ENCODE results near the gene SLX1A.
"Not testable (repeated sequence)": the region's sequence is repeated elsewhere in the genome, so short reads cannot be mapped to it uniquely, and the experiment has no call there.

DNA sequence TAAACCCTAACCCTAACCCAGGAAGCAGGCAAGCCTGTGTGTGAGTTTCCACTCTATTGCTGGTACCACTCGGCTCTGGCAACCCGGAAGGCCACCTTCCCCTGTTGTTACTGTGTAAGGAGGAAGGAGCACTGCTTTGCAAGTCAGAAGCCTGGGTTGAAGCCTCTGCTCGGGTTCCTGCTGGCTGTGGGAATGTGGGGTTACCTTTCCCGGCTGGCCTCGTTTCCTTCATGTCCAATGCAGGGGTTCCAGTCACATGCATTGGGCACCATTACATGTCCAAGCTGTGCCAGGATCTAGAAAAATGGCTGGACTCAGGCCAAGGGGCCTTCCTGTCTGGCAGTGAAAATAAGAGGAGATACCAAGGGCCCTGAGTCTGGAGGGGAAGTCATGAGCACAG lies 23.4 kb downstream of the SLX1A start:
- not testable (repeated sequence) for TF ChIP-seq POLR2A, EP300 (IDR thresholded peaks at IDR 0.05)
